ENCODE results near the gene YBX1. TPM values are rescaled to one million over a fixed set of nuclear protein-coding genes. Genes with fewer than 3 reads are reported as not detected.

Gene YBX1
- total RNA-seq, 4 donors from 2014 or later, result 236 to 470 (median 287) TPM

GRCh38 chr1:42658877-42659337 is 23.3 kb upstream of the YBX1 start:
- H3K4me3 ChIP-seq, result peak overlapping the region; percentile 57 to 80 (median 75)
- no peaks in the 10 kb centered on the region for H3K9me3 ChIP-seq
- DNase-seq, result no peak
- peaks cover 0 to 16% (median 11%) of the 10 kb centered on the region in 4 donors for H3K4me1 ChIP-seq
- H3K27ac ChIP-seq, result peak overlapping the region; percentile 78 to 83 (median 82)
- H3K36me3 ChIP-seq, result peaks cover 0 to 18% (median 0%) of the 10 kb centered on the region in 3 donors
- H3K27me3 ChIP-seq, result no peaks in the 10 kb centered on the region
- TF ChIP-seq CTCF (IDR thresholded peaks at IDR 0.05), result no peak
- no peak for TF ChIP-seq POLR2A (IDR thresholded peaks at IDR 0.05)

- H3K4me1 ChIP-seq, result peaks cover 0 to 16% (median 11%) of the 10 kb centered on the region in 4 donors
- H3K4me3 ChIP-seq, result no peak overlapping the region
- peaks cover 0 to 39% (median 0%) of the 10 kb centered on the region in 3 donors for H3K36me3 ChIP-seq
Observed at GRCh38 chr1:42660907-42661500, 21.2 kb upstream of the YBX1 start.

GRCh38 chr1:42669936-42670335 is 12.3 kb upstream of the YBX1 start:
- Histone ChIP-seq H3K36me3 (peaks cover 0 to 73% (median 0%) of the 10 kb centered on the region in 3 donors), H3K9me3 (no peaks in the 10 kb centered on the region), H3K27ac (no peak overlapping the region), H3K4me3 (no peak overlapping the region), H3K4me1 (no peaks in the 10 kb centered on the region), H3K27me3 (no peaks in the 10 kb centered on the region)
- DNase-seq, result no peak
- TF ChIP-seq CTCF (IDR thresholded peaks at IDR 0.05) (no peak), POLR2A (IDR thresholded peaks at IDR 0.05) (no peak)

More at GRCh38 chr1:42660907-42661500, 21.2 kb upstream of the YBX1 start:
- no peak for TF ChIP-seq POLR2A (IDR thresholded peaks at IDR 0.05)
- no peak for TF ChIP-seq CTCF (IDR thresholded peaks at IDR 0.05)
- no peaks in the 10 kb centered on the region for H3K9me3 ChIP-seq
- H3K27ac ChIP-seq, result no peak overlapping the region
- no peak for DNase-seq
- no peaks in the 10 kb centered on the region for H3K27me3 ChIP-seq

- H3K4me1 ChIP-seq, result no peaks in the 10 kb centered on the region
- peaks cover 0 to 68% (median 0%) of the 10 kb centered on the region in 3 donors for H3K36me3 ChIP-seq
- no peaks in the 10 kb centered on the region for H3K27me3 ChIP-seq
- H3K9me3 ChIP-seq, result no peaks in the 10 kb centered on the region
- H3K27ac ChIP-seq, result no peak overlapping the region
- DNase-seq, result no peak
- TF ChIP-seq CTCF (IDR thresholded peaks at IDR 0.05) (no peak), POLR2A (IDR thresholded peaks at IDR 0.05) (no peak)
- no peak overlapping the region for H3K4me3 ChIP-seq
Observed at GRCh38 chr1:42670425-42670824, 11.8 kb upstream of the YBX1 start.

- TF ChIP-seq POLR2A (IDR thresholded peaks at IDR 0.05) (no peak), CTCF (IDR thresholded peaks at IDR 0.05) (no peak)
- H3K9me3 ChIP-seq, result no peaks in the 10 kb centered on the region
- H3K36me3 ChIP-seq, result peaks cover 0 to 38% (median 0%) of the 10 kb centered on the region in 3 donors
- no peak overlapping the region for H3K27ac ChIP-seq
- DNase-seq, result no peak
- H3K4me1 ChIP-seq, result no peaks in the 10 kb centered on the region
- no peak overlapping the region for H3K4me3 ChIP-seq
- no peaks in the 10 kb centered on the region for H3K27me3 ChIP-seq
Observed at GRCh38 chr1:42674214-42674613, 8.0 kb upstream of the YBX1 start.

Measured in Peyer's patch (tissue), 4 donors.